H1 (cell line): ENCODE data around the gene TOR4A. TPM values are rescaled to one million over a fixed set of nuclear protein-coding genes. Genes with fewer than 3 reads are reported as not detected.

Experiments used
- JUN ChIP-seq: IDR thresholded peaks from 2 replicates; pipeline ENCODE4 v1.6.1; 2011; ENCODE audit warnings: low read depth, mild to moderate bottlenecking, improper control_type of control experiment, low read length
- KDM1A ChIP-seq: fragments of 200-600, 300-600 bp; sonication (generic); IDR thresholded peaks from 2 replicates; pipeline ENCODE4 v1.7.1; 2016; ENCODE audit warnings: mild to moderate bottlenecking, low read length, borderline replicate concordance
- KDM5A ChIP-seq: fragments of 200-600 bp; IDR thresholded peaks from 2 replicates; pipeline ENCODE4 v1.7.1; 2012; ENCODE audit warnings: mild to moderate bottlenecking, low read length, inconsistent platforms, mixed read lengths
- POU5F1 ChIP-seq: IDR thresholded peaks from 2 replicates; pipeline ENCODE4 v1.6.1; 2011; ENCODE audit warnings: low read depth, mild to moderate bottlenecking, low read length, moderate library complexity
- RBBP5 ChIP-seq: IDR thresholded peaks from 2 replicates; pipeline ENCODE4 v1.7.1; 2012; ENCODE audit warnings: low read depth, mild to moderate bottlenecking, inconsistent platforms, low read length, moderate library complexity, borderline replicate concordance
- RXRA ChIP-seq: IDR thresholded peaks from 2 replicates; pipeline ENCODE4 v1.6.1; 2011; ENCODE audit warnings: low read depth, mild to moderate bottlenecking, low read length, moderate library complexity; ENCODE audit not compliant: insufficient read depth
- SP2 ChIP-seq: IDR thresholded peaks from 2 replicates; pipeline ENCODE4 v1.6.1; 2012; ENCODE audit warnings: mild to moderate bottlenecking, low read length, inconsistent platforms
- TAF1 ChIP-seq: IDR thresholded peaks from 2 replicates; pipeline ENCODE4 v1.6.1; 2011; ENCODE audit warnings: mild to moderate bottlenecking, low read depth, low read length
- TEAD4 ChIP-seq: IDR thresholded peaks from 2 replicates; pipeline ENCODE4 v1.6.1; 2012; ENCODE audit warnings: low read depth, low read length, inconsistent platforms, mixed read lengths
- USF2 ChIP-seq: IDR thresholded peaks from 2 replicates; pipeline ENCODE4 v1.6.1; 2011; ENCODE audit warnings: low read length, improper control_type of control experiment
- polyA plus RNA-seq, 7 experiments: library from polyadenylated mRNA; depleted of rRNA in 3 of 7; stranded (reverse) in 5 of 7; unstranded in 2 of 7; fragments of >200 nt in 5 of 7; fragments of 200-250 nt in 2 of 7; gene quantifications; 1 replicate in 5 of 7; 2 replicates in 1 of 7; 4 replicates in 1 of 7; pipeline versions ENCODE4 v1.2.1 to v1.2.3, GENCODE V29; 2011 to 2013; ENCODE audit warnings: missing spikeins in 2 of 7, mixed read lengths in 2 of 7
- total RNA-seq: library from RNA; stranded (reverse); fragmentation: NEBNext Ultra II Directional; extraction: Animal tissue kit (Norgen Biotek cat#: 25700); gene quantifications from 2 replicates; pipeline ENCODE4 v1.2.1, GENCODE V29; 2021
- TF ChIP-seq, protein P1 (sequence below): fragments of 300-600 bp; sonication (generic); IDR thresholded peaks from 2 replicates; pipeline ENCODE4 v1.7.1; 2012; ENCODE audit warnings: low read length, moderate library complexity, mild to moderate bottlenecking, inconsistent platforms; ENCODE audit not compliant: insufficient replicate concordance

The TOR4A gene
- total and polyA plus RNA-seq, 2 of the 8 experiments (the other 6 are each of a cell fraction or from before 2014, with no cell fraction given): 8.4 to 9.3 TPM

GRCh38 chr9:137306850-137307254 is 29.3 kb downstream of the TOR4A start (continued):
- TF ChIP-seq, protein P1, sequence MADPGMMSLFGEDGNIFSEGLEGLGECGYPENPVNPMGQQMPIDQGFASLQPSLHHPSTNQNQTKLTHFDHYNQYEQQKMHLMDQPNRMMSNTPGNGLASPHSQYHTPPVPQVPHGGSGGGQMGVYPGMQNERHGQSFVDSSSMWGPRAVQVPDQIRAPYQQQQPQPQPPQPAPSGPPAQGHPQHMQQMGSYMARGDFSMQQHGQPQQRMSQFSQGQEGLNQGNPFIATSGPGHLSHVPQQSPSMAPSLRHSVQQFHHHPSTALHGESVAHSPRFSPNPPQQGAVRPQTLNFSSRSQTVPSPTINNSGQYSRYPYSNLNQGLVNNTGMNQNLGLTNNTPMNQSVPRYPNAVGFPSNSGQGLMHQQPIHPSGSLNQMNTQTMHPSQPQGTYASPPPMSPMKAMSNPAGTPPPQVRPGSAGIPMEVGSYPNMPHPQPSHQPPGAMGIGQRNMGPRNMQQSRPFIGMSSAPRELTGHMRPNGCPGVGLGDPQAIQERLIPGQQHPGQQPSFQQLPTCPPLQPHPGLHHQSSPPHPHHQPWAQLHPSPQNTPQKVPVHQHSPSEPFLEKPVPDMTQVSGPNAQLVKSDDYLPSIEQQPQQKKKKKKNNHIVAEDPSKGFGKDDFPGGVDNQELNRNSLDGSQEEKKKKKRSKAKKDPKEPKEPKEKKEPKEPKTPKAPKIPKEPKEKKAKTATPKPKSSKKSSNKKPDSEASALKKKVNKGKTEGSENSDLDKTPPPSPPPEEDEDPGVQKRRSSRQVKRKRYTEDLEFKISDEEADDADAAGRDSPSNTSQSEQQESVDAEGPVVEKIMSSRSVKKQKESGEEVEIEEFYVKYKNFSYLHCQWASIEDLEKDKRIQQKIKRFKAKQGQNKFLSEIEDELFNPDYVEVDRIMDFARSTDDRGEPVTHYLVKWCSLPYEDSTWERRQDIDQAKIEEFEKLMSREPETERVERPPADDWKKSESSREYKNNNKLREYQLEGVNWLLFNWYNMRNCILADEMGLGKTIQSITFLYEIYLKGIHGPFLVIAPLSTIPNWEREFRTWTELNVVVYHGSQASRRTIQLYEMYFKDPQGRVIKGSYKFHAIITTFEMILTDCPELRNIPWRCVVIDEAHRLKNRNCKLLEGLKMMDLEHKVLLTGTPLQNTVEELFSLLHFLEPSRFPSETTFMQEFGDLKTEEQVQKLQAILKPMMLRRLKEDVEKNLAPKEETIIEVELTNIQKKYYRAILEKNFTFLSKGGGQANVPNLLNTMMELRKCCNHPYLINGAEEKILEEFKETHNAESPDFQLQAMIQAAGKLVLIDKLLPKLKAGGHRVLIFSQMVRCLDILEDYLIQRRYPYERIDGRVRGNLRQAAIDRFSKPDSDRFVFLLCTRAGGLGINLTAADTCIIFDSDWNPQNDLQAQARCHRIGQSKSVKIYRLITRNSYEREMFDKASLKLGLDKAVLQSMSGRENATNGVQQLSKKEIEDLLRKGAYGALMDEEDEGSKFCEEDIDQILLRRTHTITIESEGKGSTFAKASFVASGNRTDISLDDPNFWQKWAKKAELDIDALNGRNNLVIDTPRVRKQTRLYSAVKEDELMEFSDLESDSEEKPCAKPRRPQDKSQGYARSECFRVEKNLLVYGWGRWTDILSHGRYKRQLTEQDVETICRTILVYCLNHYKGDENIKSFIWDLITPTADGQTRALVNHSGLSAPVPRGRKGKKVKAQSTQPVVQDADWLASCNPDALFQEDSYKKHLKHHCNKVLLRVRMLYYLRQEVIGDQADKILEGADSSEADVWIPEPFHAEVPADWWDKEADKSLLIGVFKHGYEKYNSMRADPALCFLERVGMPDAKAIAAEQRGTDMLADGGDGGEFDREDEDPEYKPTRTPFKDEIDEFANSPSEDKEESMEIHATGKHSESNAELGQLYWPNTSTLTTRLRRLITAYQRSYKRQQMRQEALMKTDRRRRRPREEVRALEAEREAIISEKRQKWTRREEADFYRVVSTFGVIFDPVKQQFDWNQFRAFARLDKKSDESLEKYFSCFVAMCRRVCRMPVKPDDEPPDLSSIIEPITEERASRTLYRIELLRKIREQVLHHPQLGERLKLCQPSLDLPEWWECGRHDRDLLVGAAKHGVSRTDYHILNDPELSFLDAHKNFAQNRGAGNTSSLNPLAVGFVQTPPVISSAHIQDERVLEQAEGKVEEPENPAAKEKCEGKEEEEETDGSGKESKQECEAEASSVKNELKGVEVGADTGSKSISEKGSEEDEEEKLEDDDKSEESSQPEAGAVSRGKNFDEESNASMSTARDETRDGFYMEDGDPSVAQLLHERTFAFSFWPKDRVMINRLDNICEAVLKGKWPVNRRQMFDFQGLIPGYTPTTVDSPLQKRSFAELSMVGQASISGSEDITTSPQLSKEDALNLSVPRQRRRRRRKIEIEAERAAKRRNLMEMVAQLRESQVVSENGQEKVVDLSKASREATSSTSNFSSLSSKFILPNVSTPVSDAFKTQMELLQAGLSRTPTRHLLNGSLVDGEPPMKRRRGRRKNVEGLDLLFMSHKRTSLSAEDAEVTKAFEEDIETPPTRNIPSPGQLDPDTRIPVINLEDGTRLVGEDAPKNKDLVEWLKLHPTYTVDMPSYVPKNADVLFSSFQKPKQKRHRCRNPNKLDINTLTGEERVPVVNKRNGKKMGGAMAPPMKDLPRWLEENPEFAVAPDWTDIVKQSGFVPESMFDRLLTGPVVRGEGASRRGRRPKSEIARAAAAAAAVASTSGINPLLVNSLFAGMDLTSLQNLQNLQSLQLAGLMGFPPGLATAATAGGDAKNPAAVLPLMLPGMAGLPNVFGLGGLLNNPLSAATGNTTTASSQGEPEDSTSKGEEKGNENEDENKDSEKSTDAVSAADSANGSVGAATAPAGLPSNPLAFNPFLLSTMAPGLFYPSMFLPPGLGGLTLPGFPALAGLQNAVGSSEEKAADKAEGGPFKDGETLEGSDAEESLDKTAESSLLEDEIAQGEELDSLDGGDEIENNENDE: no peak
- no peak for TF ChIP-seq KDM1A
- no peak for TF ChIP-seq RBBP5
- TF ChIP-seq SP2: no peak
- TF ChIP-seq TEAD4: no peak
- no peak for TF ChIP-seq TAF1
- no peak for TF ChIP-seq JUN
- no peak for TF ChIP-seq USF2
- TF ChIP-seq POU5F1: no peak
- no peak for TF ChIP-seq RXRA
- no peak for TF ChIP-seq KDM5A
